Measurements from ENCODE around the gene MOGAT3.
"Not testable (repeated sequence)": the region's sequence is repeated elsewhere in the genome, so short reads cannot be mapped to it uniquely, and the experiment has no call there.

MOGAT3 gene

GRCh38 chr7:101206665-101207042 lies 5.8 kb upstream of the MOGAT3 start:
- TF ChIP-seq CTCF (IDR thresholded peaks at IDR 0.05; ENCODE audit: low read depth, low read length, missing control alignments) = no peak
- DNase-seq (ENCODE audit: low read depth) = no peak
- no peak overlapping the region for H3K4me3 ChIP-seq (ENCODE audit: low read depth, low read length)
- in situ Hi-C loops (cut with HindIII; ENCODE audit: low sequenced_read_pairs) = no loop called here

- TF ChIP-seq CTCF (IDR thresholded peaks at IDR 0.05; ENCODE audit: low read depth, low read length, missing control alignments) = no peak
- in situ Hi-C loops (cut with HindIII; ENCODE audit: low sequenced_read_pairs) = no loop called here
- DNase-seq (ENCODE audit: low read depth) = no peak
These were observed 5.2 kb upstream of the MOGAT3 start for GRCh38 chr7:101205901-101206664.

GRCh38 chr7:101203740-101204738 lies 3.2 kb upstream of the MOGAT3 start:
- H3K4me3 ChIP-seq (ENCODE audit: low read depth, low read length); DNase-seq (ENCODE audit: low read depth); in situ Hi-C loops (cut with HindIII; ENCODE audit: low sequenced_read_pairs): not testable (repeated sequence)

More at GRCh38 chr7:101205901-101206664, 5.2 kb upstream of the MOGAT3 start:
- no peak overlapping the region for H3K4me3 ChIP-seq (ENCODE audit: low read depth, low read length)

GRCh38 chr7:101202603-101202918 lies 1.7 kb upstream of the MOGAT3 start:
- DNase-seq (ENCODE audit: low read depth) = no peak
- no peak overlapping the region for H3K4me3 ChIP-seq (ENCODE audit: low read depth, low read length)
- in situ Hi-C loops (cut with HindIII; ENCODE audit: low sequenced_read_pairs) = no loop called here
- TF ChIP-seq CTCF (IDR thresholded peaks at IDR 0.05; ENCODE audit: low read depth, low read length, missing control alignments) = no peak

GRCh38 chr7:101201695-101202602 lies 1.1 kb upstream of the MOGAT3 start:
- peak overlapping the region; percentile 12 for H3K4me3 ChIP-seq (ENCODE audit: low read depth, low read length)
- TF ChIP-seq CTCF (IDR thresholded peaks at IDR 0.05; ENCODE audit: low read depth, low read length, missing control alignments) = no peak
- in situ Hi-C loops (cut with HindIII; ENCODE audit: low sequenced_read_pairs) = no loop called here
- no peak for DNase-seq (ENCODE audit: low read depth)

- H3K4me3 ChIP-seq (ENCODE audit: low read depth, low read length) = no peak overlapping the region
- no peak for DNase-seq (ENCODE audit: low read depth)
- no peak for TF ChIP-seq CTCF (IDR thresholded peaks at IDR 0.05; ENCODE audit: low read depth, low read length, missing control alignments)
- in situ Hi-C loops (cut with HindIII; ENCODE audit: low sequenced_read_pairs) = no loop called here
These were observed 353 bp downstream of the MOGAT3 start for GRCh38 chr7:101200504-101200861.

- DNase-seq (ENCODE audit: low read depth); in situ Hi-C loops (cut with HindIII; ENCODE audit: low sequenced_read_pairs); H3K4me3 ChIP-seq (ENCODE audit: low read depth, low read length): not testable (repeated sequence)
These were observed 1.3 kb downstream of the MOGAT3 start for GRCh38 chr7:101199522-101199921.
